Superior temporal gyrus (tissue), 1 donor: ENCODE results near the gene ROM1.
"Not testable (repeated sequence)": the region's sequence is repeated elsewhere in the genome, so short reads cannot be mapped to it uniquely, and the experiment has no call there.

ENCODE experiments used
- DNase-seq: peaks from one replicate; pipeline ENCODE4 v3.0.0-alpha.2; 2016; ENCODE audit errors: extremely low spot score

The ROM1 gene

DNA sequence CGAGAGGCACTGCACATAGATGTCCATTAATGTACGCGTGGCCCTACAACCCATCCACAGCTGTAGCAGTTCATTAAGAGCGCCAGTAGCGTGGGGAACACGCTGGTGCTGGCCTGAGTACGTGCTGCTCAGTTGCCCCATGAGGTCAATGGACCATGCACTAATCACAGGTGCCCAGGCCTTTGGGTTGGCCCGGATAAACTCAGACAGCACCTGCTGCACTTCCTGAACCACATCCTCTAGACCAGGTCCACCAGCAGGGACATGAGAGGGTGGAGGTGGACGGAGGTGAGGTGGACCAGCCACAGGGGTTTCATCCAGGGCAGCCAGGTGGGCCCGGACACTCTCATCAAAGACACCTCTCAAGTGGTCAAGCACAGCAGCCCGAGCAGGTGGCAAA lies 36.4 kb downstream of the ROM1 start:
- no peak for DNase-seq

DNA sequence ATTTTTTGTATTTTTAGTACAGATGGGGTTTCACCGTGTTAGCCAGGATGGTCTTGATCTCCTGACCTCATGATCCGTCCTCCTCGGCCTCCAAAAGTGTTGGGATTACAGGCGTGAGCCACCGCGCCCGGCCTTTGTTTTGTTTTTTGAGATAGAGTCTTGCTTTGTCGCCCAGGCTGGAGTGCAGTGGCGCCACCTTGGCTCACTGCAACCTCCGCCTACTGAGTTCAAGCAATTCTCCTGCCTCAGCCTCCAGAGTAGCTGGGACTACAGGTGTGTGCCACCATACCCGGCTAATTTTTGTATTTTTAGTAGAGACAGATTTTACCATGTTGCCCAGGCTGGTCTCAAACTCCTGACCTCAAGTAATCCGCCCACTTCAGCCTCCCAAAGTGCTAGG lies 37.2 kb downstream of the ROM1 start:
- not testable (repeated sequence) for DNase-seq

DNA sequence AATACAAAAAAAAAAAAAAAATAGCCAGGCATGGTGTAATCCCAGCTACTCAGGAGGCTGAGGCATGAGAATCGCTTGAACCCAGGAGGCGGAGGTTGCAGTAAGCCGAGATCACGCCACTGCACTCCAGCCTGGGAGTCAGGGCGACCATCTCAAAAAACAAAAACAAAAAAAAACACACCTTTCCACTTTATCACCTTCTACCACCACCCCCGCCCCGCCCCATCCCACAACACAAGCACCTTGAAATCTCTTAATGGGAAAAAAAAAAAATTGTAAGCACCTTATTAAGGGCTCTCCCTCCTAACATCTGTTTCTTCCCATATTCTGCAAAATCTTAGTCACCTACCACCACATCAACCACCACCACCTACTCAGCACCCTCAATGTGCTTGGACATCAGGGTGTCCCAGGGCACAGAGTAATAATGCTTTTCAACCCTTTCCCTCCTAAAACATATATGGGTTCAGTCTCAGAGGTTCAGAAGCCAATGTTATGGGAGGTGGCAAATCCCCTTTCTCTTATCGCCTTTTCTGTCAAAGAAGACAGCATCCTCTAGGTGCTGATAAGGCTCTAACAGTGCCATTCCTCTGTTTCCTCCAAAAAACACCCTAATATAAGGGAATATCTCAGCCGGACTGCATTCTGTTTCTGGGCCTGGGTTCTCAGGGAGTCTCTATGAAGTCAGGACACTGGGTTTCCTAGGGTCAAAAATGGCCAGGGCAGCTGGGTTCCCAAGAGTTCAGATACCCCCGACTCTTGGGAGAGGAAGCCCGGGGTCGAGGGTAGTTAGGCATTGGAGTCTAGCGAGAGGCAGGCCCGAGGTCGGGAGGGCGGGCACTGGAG lies 39.3 kb downstream of the ROM1 start:
- no peak for DNase-seq

- no peak for DNase-seq
These were observed 41.2 kb downstream of the ROM1 start for GRCh38 chr11:62654297-62654696.

DNA sequence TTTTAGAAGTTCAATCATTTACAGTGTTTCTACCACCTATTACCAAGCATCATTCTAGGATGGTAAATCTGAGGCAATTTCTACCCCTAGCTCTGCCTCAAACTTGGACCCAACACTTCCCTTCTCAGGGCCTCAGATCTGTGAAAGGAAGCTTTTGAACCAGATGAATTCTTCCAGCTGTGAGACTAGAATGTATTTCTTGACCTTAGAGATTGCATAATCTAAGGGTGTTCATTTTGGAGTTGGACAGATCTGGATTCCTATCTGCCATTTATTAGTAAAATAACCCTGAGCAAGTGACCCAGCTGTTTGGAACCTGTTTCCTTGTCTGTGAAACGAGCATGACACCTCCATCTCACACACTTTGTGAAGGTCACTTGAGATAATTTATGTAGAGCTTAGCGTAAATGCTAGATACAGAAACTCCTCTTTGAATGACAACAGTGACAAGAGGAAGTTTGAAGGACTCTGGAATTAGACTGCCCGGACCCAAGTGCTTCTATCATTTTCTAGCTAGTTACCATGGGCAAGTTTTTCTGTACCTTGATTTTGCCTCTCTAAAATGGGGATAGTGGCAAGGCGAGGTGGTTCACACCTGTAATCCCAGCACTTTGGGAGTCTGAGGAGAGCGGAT lies 43.9 kb downstream of the ROM1 start:
- DNase-seq: no peak

- DNase-seq: no peak
These were observed 51.5 kb downstream of the ROM1 start for GRCh38 chr11:62664405-62665074.
